Prostate gland (tissue), 2 donors: ENCODE measurements around the gene MIER2.

Experiments used
- POLR2A ChIP-seq: fragments of 450-650 bp; IDR thresholded peaks from one replicate; pipeline ENCODE4 v1.6.1; 2016; ENCODE audit warnings: antibody characterized with exemption, mild to moderate bottlenecking
- POLR2AphosphoS5 ChIP-seq: sonication (generic); formaldehyde crosslinking; IDR thresholded peaks from one replicate; pipeline ENCODE4 v1.6.1; 2017; ENCODE audit warnings: antibody characterized with exemption
- TF ChIP-seq, protein P1 (sequence below), 4 experiments: fragments of 200-600 bp in 2 of 4; fragments of 450-650 bp in 2 of 4; sonication (generic) in 2 of 4; IDR thresholded peaks; 1 replicate in 3 of 4; 2 replicates in 1 of 4; pipeline ENCODE4 v1.5.1; 2016 to 2019; ENCODE audit warnings: antibody characterized with exemption in 4 of 4, mild to moderate bottlenecking in 2 of 4, moderate library complexity in 2 of 4

DNA sequence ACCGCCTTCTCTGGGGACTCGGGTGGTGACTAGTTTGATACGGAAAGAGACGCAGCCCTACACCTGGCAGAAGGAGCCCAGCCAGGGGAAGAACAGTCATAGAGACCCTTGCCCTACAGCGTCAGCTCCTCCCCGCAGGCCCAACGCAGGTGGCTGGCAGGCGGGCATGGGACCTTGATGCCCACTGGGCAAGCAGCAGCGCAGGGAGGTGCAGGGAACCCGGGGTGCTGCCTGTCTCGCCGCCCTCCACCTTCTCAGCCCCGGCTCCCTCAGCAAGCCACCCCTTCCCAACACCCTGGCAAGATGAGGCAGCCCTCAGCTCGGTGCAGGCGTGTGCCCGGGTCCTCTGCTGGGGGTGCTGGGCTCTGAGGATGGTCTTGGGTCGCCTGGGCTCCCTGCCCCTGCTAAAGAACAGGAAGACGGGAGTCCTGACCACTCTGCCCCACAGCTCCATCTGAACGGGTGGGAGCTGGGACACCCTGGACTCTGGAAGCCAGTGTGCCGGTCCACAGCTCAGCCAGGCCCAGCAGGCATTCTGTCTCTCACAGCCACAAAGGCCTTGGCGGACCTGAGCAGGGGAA lies 9.0 kb downstream of the MIER2 start:
- TF ChIP-seq, protein P1, sequence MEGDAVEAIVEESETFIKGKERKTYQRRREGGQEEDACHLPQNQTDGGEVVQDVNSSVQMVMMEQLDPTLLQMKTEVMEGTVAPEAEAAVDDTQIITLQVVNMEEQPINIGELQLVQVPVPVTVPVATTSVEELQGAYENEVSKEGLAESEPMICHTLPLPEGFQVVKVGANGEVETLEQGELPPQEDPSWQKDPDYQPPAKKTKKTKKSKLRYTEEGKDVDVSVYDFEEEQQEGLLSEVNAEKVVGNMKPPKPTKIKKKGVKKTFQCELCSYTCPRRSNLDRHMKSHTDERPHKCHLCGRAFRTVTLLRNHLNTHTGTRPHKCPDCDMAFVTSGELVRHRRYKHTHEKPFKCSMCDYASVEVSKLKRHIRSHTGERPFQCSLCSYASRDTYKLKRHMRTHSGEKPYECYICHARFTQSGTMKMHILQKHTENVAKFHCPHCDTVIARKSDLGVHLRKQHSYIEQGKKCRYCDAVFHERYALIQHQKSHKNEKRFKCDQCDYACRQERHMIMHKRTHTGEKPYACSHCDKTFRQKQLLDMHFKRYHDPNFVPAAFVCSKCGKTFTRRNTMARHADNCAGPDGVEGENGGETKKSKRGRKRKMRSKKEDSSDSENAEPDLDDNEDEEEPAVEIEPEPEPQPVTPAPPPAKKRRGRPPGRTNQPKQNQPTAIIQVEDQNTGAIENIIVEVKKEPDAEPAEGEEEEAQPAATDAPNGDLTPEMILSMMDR (IDR thresholded peaks at IDR 0.05), result no peak
- no peak for TF ChIP-seq POLR2A
- no peak for TF ChIP-seq POLR2AphosphoS5
